Daoy (cell line): ENCODE results near the gene C14orf39. TPM values are rescaled to one million over a fixed set of nuclear protein-coding genes. Genes with fewer than 3 reads are reported as not detected.

Source experiments
- DNase-seq: peaks from one replicate; pipeline ENCODE4 v3.0.0-alpha.2; 2015; ENCODE audit warnings: low read depth
- total RNA-seq: library from RNA; depleted of rRNA; stranded (reverse); fragments of >200 nt; shearing (Covaris generic); gene quantifications from 2 replicates; pipeline ENCODE4 v1.2.3, GENCODE V29; 2014; rRNA removed

Gene C14orf39, protein sequence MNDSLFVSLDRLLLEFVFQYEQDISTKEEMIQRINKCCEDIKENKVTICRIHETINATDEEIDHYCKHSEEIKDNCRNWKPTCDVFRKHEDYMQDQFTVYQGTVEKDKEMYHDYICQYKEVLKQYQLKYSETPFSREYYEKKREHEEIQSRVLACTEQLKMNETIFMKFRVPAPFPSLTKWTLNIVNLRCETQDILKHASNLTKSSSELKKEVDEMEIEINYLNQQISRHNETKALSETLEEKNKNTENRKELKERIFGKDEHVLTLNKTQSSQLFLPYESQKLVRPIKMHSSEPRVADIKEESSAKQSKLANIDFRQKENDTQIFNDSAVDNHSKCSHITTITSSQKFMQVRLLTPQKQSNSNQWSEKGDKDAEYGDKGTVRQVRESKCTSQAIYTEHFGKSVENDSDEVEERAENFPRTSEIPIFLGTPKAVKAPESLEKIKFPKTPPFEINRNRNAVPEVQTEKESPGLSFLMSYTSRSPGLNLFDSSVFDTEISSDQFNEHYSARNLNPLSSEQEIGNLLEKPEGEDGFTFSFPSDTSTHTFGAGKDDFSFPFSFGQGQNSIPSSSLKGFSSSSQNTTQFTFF
- 0.34 TPM in 1 of 2 replicates, not detected in the other for total RNA-seq

DNA sequence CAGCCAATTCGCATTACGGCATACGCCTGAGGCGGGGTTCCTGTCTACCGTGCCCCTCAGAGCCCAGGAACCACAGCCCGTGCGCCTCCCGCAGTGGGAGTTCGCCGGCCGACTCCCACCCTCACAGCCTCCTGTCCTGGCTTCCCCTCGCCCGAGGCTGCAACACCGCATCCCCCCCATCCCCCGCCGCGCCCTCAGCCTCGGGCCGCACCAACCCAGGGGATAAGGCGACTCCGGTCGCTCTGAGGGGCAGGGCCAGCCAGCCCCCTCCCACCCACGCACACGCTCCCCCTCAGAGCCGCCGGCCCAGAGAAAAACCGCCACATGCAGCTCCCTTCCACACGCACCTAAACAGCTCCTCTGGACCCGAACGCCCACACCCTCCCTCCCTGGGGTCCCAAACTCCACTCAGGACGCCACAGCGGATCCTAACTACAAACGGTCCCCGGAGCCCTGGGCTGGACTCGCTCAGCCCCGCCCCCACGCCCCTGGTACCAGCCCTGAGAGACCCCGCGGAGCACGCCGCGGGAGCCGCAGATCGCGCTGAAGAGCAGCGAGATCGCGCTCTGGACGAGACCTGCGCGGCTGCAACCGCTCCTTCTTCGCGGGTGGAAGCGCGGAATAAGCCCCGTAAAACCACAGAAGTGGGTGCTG is at the start of gene C14orf39:
TSS of gene C14orf39 (minus strand) at position 466 of the 654 bp plus-strand sequence. CDS start 985 bp downstream, outside the sequence.
- peak; percentile 78 for DNase-seq

DNA sequence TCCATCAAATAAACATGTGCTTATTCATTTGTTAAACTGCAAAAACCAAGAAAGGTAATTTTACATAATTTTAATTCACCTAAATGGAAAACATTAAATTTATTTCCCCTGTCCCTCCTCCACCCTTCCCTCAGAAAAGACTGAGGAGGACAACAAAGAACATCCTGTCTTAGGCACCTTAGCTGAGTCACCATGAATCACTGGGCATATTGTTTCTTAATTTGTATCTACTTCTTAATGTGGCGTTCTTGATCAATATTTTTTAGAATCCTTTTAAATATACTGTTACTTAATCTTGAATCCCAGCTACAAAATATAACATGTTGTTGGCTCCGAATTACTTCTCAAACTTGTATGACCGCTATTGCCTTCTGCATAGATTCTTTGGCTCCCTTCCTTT is 46.6 kb upstream of the C14orf39 start:
- no peak for DNase-seq

DNA sequence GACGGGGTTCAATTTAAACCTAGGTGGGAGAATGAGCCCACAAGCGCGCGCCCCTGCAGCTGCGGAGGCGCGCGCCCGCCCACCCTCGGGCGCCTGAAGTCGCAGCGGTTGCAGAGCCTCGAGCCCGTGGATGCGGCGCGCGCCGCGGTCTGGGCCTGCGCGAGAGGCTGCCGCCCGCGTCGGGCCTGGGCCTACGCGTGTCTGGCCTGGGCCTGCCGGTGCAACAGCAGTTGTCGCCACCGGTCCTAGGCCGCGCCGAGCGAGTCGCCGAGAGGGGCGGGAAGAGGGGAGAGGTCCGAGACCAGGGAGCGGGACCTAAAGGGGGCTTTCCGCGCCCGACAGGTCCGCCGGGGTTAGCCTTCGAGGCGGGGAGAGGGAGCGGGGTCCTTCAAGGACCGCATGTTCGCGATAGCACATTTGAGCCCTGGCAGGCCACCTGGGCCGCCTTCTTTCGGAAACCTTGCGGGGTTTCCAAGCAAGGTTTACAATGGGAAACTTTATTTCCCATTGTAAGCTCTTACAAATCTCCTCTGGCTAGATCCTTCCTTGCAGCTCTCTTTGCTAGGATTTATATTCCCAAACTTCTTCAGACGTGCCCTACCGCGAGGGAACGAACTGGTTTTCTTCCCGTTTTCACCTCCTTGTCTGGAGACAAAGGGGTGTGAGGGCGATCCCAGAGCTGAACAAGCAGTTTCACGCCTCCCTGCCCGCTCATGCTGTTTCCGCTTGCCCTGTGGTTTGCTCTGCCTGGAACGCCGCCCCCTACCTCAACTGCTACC is 29.8 kb upstream of the C14orf39 start:
- DNase-seq: no peak

DNA sequence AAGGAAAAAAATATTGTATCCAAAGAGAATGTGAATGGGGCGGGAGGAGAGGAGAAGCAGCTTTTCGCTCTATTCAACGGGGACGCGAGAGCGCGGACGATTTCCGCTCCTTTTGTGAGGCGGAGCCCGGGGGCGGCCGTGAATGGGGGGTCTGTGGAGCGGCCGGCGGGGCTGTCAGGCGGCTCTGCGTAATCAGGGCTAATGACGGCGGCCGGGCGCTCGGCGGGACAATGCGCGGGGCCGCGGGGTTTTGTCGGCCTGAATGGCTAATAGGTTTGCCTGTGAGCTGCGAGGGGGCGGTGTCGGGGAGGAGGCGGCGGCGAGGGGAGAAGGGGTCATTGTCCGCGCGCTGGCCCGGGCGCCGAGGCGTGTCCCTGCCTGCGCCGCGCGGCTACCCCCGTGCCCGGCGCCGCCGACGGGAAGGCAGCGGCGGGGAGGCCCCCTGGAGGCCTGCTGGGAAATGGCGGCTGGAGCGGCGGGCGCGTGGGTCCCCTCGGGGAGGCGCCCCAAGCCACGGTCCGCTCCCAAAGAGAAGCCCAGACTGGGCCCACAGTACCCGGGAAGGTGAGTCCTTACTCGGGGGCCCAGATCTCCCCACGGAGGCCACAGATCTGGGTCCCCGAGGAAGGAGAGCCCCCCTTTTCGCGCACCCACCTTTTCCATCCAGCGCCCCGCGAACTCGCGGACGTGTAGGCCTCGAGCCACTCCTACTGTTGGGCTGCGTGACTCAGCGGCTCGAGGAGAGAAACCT is 29.1 kb upstream of the C14orf39 start:
- peak; percentile 65 for DNase-seq

DNA sequence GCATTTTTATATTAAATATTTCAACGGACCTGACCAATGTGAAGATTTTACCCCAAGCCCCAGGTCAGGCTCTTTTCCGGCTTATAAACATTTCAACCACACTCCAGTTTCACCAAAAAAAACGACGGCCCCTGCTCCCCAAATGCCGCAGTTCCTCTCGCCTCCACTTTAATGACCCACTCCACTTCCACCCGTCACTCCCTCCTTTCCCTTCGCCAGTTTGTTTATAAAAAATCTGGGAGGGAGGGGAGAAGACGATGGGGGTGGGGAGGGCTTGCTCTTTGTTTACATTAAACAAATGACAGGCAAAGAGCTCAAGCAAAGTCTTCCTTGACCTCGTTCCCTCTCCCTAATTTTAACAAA is 28.5 kb upstream of the C14orf39 start:
- DNase-seq: no peak

DNA sequence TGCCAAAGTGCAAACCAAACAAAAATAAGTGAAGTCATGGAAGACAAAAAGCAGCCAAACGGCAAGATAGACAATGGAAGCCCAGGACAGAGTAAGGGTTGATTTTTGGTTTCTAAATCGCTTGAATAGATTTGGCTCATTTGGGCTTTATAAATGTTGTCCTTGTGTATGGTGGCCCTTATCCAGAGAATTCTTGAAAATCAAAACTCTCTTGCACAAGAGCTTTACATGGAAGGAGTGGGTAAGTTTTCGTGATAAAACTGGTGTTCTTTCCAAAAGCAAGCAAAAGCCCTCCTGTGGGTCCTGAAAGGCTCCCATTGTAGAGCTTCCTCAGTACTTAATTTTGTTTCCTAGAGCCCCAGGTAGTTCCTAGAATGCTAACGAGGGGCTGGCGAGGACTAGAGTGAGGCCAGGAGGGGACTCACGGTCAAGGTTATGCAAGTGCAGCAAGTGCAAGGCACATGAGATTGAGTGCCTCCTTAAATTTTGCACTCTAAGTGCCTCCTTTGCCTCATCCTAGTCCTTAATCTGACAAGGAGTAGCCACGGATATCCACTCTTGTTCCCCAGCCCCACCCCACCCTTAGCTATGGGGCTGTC is 27.2 kb upstream of the C14orf39 start:
- no peak for DNase-seq

DNA sequence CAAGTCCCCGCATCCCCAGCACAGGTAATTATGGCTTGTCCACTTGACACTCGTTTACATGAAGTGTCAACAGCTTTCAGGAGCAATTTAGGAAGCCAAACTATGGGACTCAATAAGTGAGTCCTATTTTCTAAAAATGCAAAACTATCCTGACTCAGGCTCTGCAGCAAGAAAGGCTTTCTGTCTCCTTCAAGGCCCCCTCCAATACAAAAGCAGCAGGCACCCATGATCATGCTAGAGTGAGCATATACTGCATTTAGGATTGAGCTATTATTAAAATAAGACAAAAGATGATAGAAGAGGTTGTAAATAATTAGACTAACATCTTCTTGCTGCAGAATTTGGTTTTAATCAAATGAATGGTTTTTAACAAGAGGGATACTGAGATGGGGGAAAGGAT is 26.3 kb upstream of the C14orf39 start:
- DNase-seq: no peak

DNA sequence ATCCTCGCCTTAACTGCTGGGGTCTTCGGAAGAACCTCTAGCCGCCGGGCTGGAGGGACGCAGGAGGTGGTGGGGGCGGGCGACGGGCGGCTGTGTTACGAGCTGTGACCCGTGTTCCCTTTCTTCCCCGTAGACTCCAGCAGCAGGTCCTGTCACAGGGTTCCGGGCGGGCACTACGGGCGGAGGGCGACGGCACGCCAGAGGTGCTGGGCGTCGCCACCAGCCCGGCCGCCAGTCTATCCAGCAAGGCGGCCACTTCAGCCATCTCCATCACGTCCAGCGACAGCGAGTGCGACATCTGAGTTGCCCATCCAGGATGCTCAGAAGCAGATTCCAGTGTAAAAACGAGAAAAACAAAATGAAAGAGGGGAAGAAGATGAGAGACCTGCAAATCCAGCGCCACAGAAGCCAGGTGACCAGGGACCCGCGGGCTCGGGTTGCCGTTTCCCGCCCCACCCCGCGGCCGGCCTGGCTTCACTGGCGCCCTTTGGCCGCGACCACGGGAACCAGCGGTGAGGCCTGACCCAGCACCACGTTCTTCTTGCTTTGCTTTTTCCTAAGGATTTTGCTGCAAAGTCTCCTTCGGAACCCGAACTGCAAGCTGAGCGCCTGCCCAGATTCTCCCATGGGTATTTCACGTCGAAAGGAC is 25.2 kb upstream of the C14orf39 start:
- DNase-seq: no peak

DNA sequence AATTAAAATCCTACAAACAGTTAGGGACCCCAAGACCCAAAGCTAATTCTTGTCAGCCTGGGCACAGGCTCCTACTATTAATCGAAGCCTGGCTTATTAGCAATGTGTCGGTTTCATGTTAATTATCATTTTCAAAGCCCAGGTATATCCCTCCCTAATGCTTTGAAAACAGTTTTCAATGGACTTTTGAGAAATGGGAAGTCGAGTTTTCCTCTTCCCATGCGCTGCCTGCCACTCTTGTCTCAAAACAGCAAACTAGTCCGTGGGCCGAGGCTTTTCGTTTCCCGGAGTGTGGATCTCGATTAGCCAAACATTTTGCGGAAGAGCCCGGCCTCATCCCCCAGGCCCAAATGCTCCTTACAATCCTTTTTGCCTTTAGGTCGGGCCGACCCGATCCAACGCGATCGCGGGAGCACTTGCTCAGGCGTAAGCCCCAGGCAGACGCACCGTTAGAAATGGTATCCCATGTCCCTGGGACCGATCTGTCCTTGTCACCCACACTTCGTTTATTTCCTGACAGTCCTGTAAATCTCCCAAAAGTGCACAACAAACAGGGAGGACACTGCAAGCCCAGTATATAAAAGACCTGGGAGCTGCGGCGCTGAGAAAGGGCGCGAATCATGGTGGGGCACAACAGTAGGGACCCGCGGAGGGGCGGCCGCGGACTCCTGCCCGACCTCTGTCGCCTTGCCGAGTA is 24.5 kb upstream of the C14orf39 start:
- DNase-seq: no peak

DNA sequence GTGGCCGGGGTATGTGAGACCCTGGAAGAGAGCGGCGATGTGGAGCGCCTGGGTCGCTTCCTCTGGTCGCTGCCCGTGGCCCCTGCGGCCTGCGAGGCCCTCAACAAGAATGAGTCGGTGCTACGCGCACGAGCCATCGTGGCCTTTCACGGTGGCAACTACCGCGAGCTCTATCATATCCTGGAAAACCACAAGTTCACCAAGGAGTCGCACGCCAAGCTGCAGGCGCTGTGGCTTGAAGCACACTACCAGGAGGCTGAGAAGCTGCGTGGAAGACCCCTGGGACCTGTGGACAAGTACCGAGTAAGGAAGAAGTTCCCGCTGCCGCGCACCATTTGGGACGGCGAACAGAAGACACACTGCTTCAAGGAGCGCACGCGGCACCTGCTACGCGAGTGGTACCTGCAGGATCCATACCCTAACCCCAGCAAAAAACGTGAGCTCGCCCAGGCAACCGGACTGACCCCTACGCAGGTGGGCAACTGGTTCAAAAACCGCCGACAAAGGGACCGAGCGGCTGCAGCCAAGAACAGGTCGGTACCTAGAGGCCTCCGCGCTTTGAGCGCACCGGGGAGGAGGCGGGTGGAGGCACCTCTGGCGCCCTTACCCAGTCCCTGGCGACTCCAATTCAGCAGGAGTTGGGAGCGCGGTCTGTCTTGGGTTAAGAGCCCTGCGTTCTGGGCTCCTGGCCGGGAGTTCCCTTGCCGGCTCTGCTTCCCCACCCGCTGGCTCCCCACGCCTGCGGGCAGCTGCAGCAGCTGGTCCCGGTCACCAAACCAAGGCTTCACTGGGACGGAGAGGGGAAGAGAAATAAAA is 23.8 kb upstream of the C14orf39 start:
- DNase-seq: peak; percentile 39

DNA sequence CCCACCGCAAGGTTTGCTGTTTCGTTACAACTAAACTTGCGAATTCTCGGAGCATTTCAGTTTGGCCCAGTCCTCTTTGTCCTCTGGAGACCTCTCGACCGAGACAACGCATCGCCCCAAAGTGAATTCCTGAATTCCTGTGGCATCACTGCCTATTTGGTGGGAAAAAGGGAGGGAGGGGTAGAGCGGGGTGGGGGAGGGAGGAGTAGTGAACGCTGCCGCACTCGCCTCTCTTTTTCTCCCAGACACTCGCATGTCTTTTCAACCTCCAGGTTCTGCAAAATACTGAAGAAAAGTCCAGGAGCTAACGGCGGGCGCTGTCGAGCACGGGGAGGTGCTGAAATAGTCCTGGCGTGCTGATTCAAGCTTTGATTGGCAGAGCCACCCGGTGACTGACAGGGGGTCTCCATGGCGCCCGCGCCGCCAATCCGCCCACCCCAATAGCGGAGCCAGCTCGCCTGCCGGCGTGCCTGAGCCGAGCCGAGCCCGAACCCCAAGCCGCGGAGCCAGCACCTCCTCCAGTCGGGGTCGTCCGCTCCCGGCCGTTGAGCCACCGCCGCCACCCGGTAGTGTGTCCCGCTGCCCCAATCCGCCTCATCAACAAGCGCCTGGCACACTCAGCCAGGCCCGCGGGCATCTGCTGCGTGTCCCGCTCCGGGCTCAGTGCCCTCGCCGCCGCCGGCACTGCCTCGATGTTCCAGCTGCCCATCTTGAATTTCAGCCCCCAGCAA is 23.0 kb upstream of the C14orf39 start, which contains the start of gene SIX6:
TSS of gene SIX6 (plus strand) at position 440 of the 731 bp plus-strand sequence. CDS start at position 693, 253 bp downstream.
- peak; percentile 74 for DNase-seq

DNA sequence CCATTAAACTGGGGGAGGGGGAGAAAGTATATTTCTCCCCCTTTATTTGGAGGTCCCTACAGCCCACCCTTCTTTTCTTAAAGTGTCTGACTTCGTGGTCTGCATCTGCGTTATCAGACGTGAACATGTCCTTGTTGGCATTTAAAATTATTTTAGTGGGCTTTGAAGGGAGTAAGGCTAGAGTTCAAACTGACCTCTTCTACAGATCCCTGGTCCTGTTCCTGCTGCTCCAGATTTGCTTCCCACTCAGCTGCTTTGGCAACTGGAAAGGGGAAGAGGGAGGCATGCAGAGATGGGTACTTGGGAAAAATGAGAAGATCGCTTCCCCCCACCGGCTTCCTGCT is 22.5 kb upstream of the C14orf39 start:
- no peak for DNase-seq

DNA sequence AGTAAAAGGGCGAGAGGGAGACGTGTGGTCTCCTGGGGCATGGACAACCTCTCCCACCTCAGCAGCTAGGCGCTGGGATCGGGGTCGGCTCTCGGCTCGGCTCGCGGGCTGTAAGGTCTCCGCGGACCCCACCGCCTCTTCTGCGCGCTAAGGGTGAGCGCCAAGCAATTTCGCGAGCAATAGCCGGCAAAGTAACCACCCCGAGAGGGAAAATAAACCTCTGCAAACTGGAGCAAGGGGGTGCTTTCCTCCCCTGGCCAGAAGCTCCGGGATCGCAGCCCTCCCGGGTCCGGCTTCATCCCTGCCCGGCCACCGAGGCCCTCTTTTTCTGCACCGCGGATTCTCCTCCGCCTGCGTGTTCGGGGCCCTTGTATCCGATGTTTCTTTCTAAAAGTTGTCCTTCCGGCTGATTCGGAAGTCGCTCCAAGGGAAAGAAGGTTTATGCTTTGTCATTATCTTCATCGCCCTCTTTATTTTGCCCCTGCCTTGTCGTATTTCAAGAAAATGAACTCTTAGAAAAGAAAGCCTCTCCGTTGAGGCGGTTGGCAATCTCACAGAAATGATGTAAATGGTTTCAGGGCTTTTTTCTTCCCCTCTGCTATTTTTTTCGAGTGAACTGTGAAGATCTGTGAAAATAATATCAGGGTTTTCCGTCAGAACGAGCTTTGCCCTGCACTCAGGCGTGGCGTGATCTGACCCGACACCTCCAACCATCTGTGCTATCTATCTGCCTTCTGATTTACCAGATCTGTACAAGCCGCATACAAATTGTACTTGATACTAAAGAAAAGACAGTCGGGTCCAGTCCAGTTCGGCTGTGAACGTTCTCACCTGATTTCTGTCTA is 21.3 kb upstream of the C14orf39 start:
- no peak for DNase-seq

DNA sequence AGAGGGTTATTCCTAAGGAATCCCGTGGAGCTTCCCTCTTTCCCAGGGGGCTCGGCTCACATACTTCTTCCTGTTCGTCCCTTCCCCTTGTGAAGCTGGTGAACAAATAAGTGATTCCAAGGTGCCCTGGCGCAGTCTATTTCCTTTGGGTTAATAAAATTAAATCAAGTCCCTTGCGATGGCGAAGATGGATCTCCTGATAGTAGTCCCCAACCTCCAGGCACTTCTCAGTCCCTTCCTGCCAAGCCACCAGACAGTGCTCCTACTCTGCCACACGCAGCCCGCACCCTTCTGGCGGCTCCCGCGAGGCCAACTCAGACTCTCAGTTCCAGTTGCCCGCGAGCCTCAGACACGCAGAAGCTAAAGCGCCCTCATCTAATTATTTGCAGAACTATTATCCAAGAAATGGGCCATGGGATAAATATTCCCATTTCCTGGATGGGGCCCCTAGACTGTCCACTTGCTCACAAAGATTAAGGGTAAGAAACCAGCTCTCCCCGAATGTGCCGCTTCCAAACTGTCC is 20.7 kb upstream of the C14orf39 start:
- DNase-seq: no peak

DNA sequence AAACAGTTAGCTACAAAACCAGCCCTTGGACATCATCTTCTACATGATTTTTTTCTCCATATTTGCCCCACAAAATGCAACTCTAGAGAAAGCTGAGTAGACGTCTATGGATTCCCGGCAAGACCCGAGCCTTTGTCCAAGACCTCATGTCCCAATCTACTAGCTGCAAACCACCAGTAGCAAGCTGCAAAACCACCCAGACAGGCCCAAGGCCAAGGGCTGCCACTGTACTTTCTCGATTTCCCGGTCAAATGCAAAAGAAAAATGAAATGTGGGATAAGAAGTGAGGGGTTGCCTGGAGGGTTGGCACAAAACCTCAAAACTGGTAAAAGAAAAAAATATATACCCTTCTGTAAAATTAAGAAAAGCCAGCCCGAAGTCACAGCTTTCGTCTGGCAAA is 20.1 kb upstream of the C14orf39 start:
- no peak for DNase-seq

DNA sequence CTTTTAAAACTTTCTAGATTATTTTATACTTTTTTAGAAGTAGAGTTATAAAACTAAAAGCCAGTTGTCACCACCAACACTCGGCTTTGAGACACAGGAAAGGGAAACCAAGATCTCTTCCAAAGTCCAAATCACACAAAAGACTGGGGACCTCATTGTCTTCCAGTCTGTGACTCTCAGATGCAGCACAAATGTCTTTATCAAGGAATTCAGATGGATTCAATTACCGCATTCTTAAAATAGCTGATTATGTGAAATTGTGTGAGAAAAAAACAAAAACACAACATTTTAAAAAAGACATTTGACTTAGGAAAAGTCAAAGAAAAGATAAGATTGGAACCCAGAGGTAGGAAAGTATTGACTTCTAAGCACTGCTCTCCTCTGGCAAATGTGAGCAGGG is 19.6 kb upstream of the C14orf39 start:
- DNase-seq: no peak

DNA sequence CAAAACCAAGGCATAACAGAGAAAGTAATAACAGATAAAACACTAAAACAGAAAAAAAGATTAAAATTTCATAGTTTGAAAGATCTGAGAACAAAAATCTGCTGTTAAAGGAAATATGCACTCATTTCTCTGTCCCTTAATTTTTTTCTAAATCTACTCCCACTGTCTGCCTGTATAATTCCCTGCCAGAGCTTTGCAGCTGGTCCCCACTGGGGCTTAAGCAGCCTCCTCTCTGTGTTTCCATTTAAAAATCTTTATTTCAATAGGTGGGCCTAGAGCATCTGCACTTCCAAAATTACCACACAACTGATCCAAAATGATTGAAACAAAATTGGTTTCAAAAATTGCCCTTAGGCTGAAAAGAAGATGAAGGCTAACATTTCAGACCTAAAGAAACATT is 16.7 kb upstream of the C14orf39 start:
- DNase-seq: no peak
